HepG2 (cell line): ENCODE results near the gene ZNF324B. TPM values are rescaled to one million over a fixed set of nuclear protein-coding genes. Genes with fewer than 3 reads are reported as not detected.

ENCODE experiments used
- CEBPG ChIP-seq: IDR thresholded peaks from 2 replicates; pipeline ENCODE4 v1.6.1; 2016
- FOXM1 ChIP-seq: sonication (generic); formaldehyde crosslinking; IDR thresholded peaks from 2 replicates; pipeline ENCODE4 v1.5.0; 2020; ENCODE audit warnings: missing genetic modification reagents
- HDAC1 ChIP-seq: sonication (generic); formaldehyde crosslinking; IDR thresholded peaks from 2 replicates; pipeline ENCODE4 v1.5.1; 2020; ENCODE audit warnings: mild to moderate bottlenecking, missing genetic modification reagents
- MAZ ChIP-seq, 2 experiments: sonication (generic) in 1 of 2; formaldehyde crosslinking in 1 of 2; IDR thresholded peaks; 2 replicates each; pipeline versions ENCODE4 v1.5.0 to v1.6.1; 2012 to 2020; ENCODE audit warnings: low read depth in 2 of 2, mild to moderate bottlenecking in 2 of 2, borderline replicate concordance in 1 of 2, improper control_type of control experiment in 1 of 2, low read length in 1 of 2, missing genetic modification reagents in 1 of 2, moderate library complexity in 1 of 2
- NR1H2 ChIP-seq: sonication (generic); formaldehyde crosslinking; IDR thresholded peaks from 2 replicates; pipeline ENCODE4 v1.8.1; 2022; ENCODE audit warnings: low read depth, missing genetic modification reagents, borderline replicate concordance
- PAXIP1 ChIP-seq: sonication (generic); formaldehyde crosslinking; conservative IDR thresholded peaks from 2 replicates; pipeline ENCODE4 v1.4.0; 2020; ENCODE audit warnings: mild to moderate bottlenecking, missing genetic modification reagents, moderate library complexity
- REL ChIP-seq: sonication (generic); formaldehyde crosslinking; conservative IDR thresholded peaks from 2 replicates; pipeline ENCODE4 v1.8.0; 2022; ENCODE audit warnings: mild to moderate bottlenecking, missing genetic modification reagents, moderate library complexity
- SALL1 ChIP-seq: sonication (generic); formaldehyde crosslinking; IDR thresholded peaks from 2 replicates; pipeline ENCODE4 v1.8.0; 2022; ENCODE audit warnings: mild to moderate bottlenecking, missing genetic modification reagents
- SOX6 ChIP-seq, 2 experiments: fragments of 450-650 bp in 1 of 2; sonication (generic) in 1 of 2; formaldehyde crosslinking in 1 of 2; IDR thresholded peaks; 2 replicates each; pipeline versions ENCODE4 v1.4.0 to v1.6.1; 2017 to 2020; ENCODE audit warnings: antibody characterized with exemption in 1 of 2, mild to moderate bottlenecking in 1 of 2, missing genetic modification reagents in 1 of 2
- STAT6 ChIP-seq: sonication (generic); formaldehyde crosslinking; IDR thresholded peaks from 2 replicates; pipeline ENCODE4 v1.4.0; 2020; ENCODE audit warnings: missing genetic modification reagents, mild to moderate bottlenecking, borderline replicate concordance
- TCF7L2 ChIP-seq: IDR thresholded peaks from 2 replicates; pipeline ENCODE4 v1.6.1; 2011; ENCODE audit warnings: mild to moderate bottlenecking, low read depth, low read length, moderate library complexity
- THAP9 ChIP-seq: sonication (generic); formaldehyde crosslinking; IDR thresholded peaks from 2 replicates; pipeline ENCODE4; 2020; ENCODE audit warnings: missing genetic modification reagents, mild to moderate bottlenecking, borderline replicate concordance
- TOPORS ChIP-seq: sonication (generic); formaldehyde crosslinking; IDR thresholded peaks from 2 replicates; pipeline ENCODE4 v1.8.0; 2023; ENCODE audit warnings: mild to moderate bottlenecking, missing genetic modification reagents
- ZNF10 ChIP-seq: sonication (generic); formaldehyde crosslinking; IDR thresholded peaks from 2 replicates; pipeline ENCODE4 v1.4.0; 2020; ENCODE audit warnings: mild to moderate bottlenecking, low read depth, missing genetic modification reagents, borderline replicate concordance
- ZNF354B ChIP-seq: sonication (generic); formaldehyde crosslinking; IDR thresholded peaks from 2 replicates; pipeline ENCODE4 v1.8.0; 2022; ENCODE audit warnings: mild to moderate bottlenecking, missing genetic modification reagents
- ZNF567 ChIP-seq: sonication (generic); formaldehyde crosslinking; IDR thresholded peaks from 2 replicates; pipeline ENCODE4 v1.8.1; 2023; ENCODE audit warnings: mild to moderate bottlenecking, missing genetic modification reagents, borderline replicate concordance
- ZNF616 ChIP-seq: sonication (generic); formaldehyde crosslinking; IDR thresholded peaks from 2 replicates; pipeline ENCODE4 v1.5.0; 2020; ENCODE audit warnings: low read depth, mild to moderate bottlenecking, missing genetic modification reagents
- ZNF691 ChIP-seq: sonication (generic); formaldehyde crosslinking; IDR thresholded peaks from 2 replicates; pipeline ENCODE4 v1.4.0; 2020; ENCODE audit warnings: missing genetic modification reagents, low read depth, mild to moderate bottlenecking, borderline replicate concordance
- polyA plus RNA-seq, 8 experiments: library from polyadenylated mRNA; depleted of rRNA in 3 of 8; stranded (reverse) in 7 of 8; unstranded in 1 of 8; fragments of >200 nt; fragmentation: Illumina TruSeq in 4 of 8; extraction: Trizol in 4 of 8; gene quantifications; 2 replicates each; pipeline versions ENCODE4 v1.2.1 to v1.2.3, GENCODE V29; 2011 to 2016; ENCODE audit warnings: low read depth in 4 of 8, missing spikeins in 1 of 8, mixed read lengths in 1 of 8; ENCODE audit not compliant: insufficient read depth in 1 of 8
- total RNA-seq, 5 experiments: library from RNA; depleted of rRNA; stranded (reverse); fragments of >200 nt; fragmentation: Illumina TruSeq; extraction: Trizol; gene quantifications; 2 replicates each; pipeline ENCODE4 v1.2.3, GENCODE V29; 2016; ENCODE audit warnings: low read depth in 1 of 5

ZNF324B gene
- total and polyA plus RNA-seq, 2 of the 13 experiments (the other 11 are each of a cell fraction or from before 2014, with no cell fraction given): 0.53 to 3.0 TPM

- no peak for TF ChIP-seq FOXM1
- no peak for TF ChIP-seq ZNF616 (CRISPR knock-in tag)
- TF ChIP-seq REL (CRISPR knock-in tag): 0 out of 2 replicates have a peak, but pooled peaks have one; percentile 71
- TF ChIP-seq TOPORS: no peak
- peak; percentile 51; the same call in 1 of the 2 replicates for TF ChIP-seq SALL1 (CRISPR knock-in tag)
- peak; percentile 57; the same call in 1 of the 2 replicates for TF ChIP-seq THAP9 (CRISPR knock-in tag)
- TF ChIP-seq NR1H2 (CRISPR knock-in tag): no peak
- no peak for TF ChIP-seq SOX6 (IDR thresholded peaks at IDR 0.05)
- no peak; the same call in 1 of the 2 replicates for TF ChIP-seq SOX6 (CRISPR knock-in tag; IDR thresholded peaks at IDR 0.05)
- TF ChIP-seq ZNF354B (CRISPR knock-in tag): no peak
- no peak for TF ChIP-seq MAZ (IDR thresholded peaks at IDR 0.05; ENCODE audit: borderline replicate concordance, low read depth, low read length)
- peak; percentile 71; the same call in 1 of the 2 replicates for TF ChIP-seq MAZ (CRISPR knock-in tag; IDR thresholded peaks at IDR 0.05; ENCODE audit: low read depth)
- no peak for TF ChIP-seq ZNF10 (CRISPR knock-in tag)
- no peak for TF ChIP-seq STAT6 (CRISPR knock-in tag)
- TF ChIP-seq ZNF691 (CRISPR knock-in tag): no peak
- TF ChIP-seq TCF7L2: no peak
- peak; percentile 14; the same call in 1 of the 2 replicates for TF ChIP-seq PAXIP1 (CRISPR knock-in tag)
- TF ChIP-seq CEBPG: no peak
- no peak for TF ChIP-seq ZNF567
- peak; percentile 91 for TF ChIP-seq HDAC1
Measured at GRCh38 chr19:58451358-58452101, at the start of gene ZNF324B (continued).
